ENCODE measurements around the gene PNPLA2.

The PNPLA2 gene

GRCh38 chr11:862696-863022 lies 43.9 kb downstream of the PNPLA2 start:
- FAIRE-seq = no peak

GRCh38 chr11:863023-863909 lies 44.6 kb downstream of the PNPLA2 start:
- no peak for FAIRE-seq

- no peak for FAIRE-seq
Observed at GRCh38 chr11:863910-864827, 45.5 kb downstream of the PNPLA2 start.

GRCh38 chr11:864898-865297 lies 46.2 kb downstream of the PNPLA2 start:
- no peak for FAIRE-seq

GRCh38 chr11:865462-866430 lies 47.0 kb downstream of the PNPLA2 start:
- no peak for FAIRE-seq

- no peak for FAIRE-seq
Observed at GRCh38 chr11:866481-866880, 47.8 kb downstream of the PNPLA2 start.

GRCh38 chr11:867856-868358 lies 49.2 kb downstream of the PNPLA2 start:
- FAIRE-seq = no peak

GRCh38 chr11:868394-868793 lies 49.7 kb downstream of the PNPLA2 start:
- FAIRE-seq = no peak

- FAIRE-seq = no peak
Observed at GRCh38 chr11:868802-869201, 50.1 kb downstream of the PNPLA2 start.

- FAIRE-seq = no peak
Observed at GRCh38 chr11:869399-870126, 50.8 kb downstream of the PNPLA2 start.

GRCh38 chr11:870127-870413 lies 51.4 kb downstream of the PNPLA2 start:
- FAIRE-seq = no peak

- no peak for FAIRE-seq
Observed at GRCh38 chr11:870418-870817, 51.7 kb downstream of the PNPLA2 start.

GRCh38 chr11:871472-871871 lies 52.8 kb downstream of the PNPLA2 start:
- FAIRE-seq = no peak

- no peak for FAIRE-seq
Observed at GRCh38 chr11:872799-873198, 54.1 kb downstream of the PNPLA2 start.

GRCh38 chr11:873706-874105 lies 55.0 kb downstream of the PNPLA2 start:
- FAIRE-seq = no peak
